HG03135 (cell line): Measurements from ENCODE around the gene LPCAT3.
"Not testable (repeated sequence)": the region's sequence is repeated elsewhere in the genome, so short reads cannot be mapped to it uniquely, and the experiment has no call there.

Experiments
- ATAC-seq: cut with Tn5 transposase; IDR thresholded peaks from one replicate; pipeline ENCODE4 v1.9.1; 2021; ENCODE audit warnings: mild to moderate bottlenecking, moderate library complexity; ENCODE audit not compliant: unreplicated experiment

LPCAT3 gene

GRCh38 chr12:7018350-7019042 lies at the start of gene LPCAT3:
Gene LPCAT3 (minus strand): TSS chr12:7018476. CDS start chr12:7018424, 52 bp downstream.
- peak; percentile 91 for ATAC-seq

GRCh38 chr12:7067096-7067495 lies 48.8 kb upstream of the LPCAT3 start:
- ATAC-seq, result no peak

- ATAC-seq, result no peak
Observed at GRCh38 chr12:7066596-7066995, 48.3 kb upstream of the LPCAT3 start.

GRCh38 chr12:7065073-7065623 lies 46.9 kb upstream of the LPCAT3 start:
- ATAC-seq, result no peak

- no peak for ATAC-seq
Observed at GRCh38 chr12:7064516-7064915, 46.2 kb upstream of the LPCAT3 start.

GRCh38 chr12:7061596-7061995 lies 43.3 kb upstream of the LPCAT3 start:
- ATAC-seq, result no peak

GRCh38 chr12:7061138-7061537 lies 42.9 kb upstream of the LPCAT3 start:
- no peak for ATAC-seq

GRCh38 chr12:7060353-7060954 lies 42.2 kb upstream of the LPCAT3 start, which contains the start of gene C1S:
Gene C1S (plus strand): TSS chr12:7060718. CDS start chr12:7061913, 1,195 bp downstream.
- ATAC-seq, result no peak

- ATAC-seq, result no peak
Observed at GRCh38 chr12:7059780-7060179, 41.5 kb upstream of the LPCAT3 start.

GRCh38 chr12:7058850-7059395 lies 40.6 kb upstream of the LPCAT3 start:
- no peak for ATAC-seq

- no peak for ATAC-seq
Observed at GRCh38 chr12:7058163-7058845, 40.0 kb upstream of the LPCAT3 start.

- not testable (repeated sequence) for ATAC-seq
Observed at GRCh38 chr12:7055736-7056135, 37.5 kb upstream of the LPCAT3 start.

GRCh38 chr12:7054925-7055324 lies 36.6 kb upstream of the LPCAT3 start:
- ATAC-seq, result no peak

GRCh38 chr12:7049973-7050372 lies 31.7 kb upstream of the LPCAT3 start:
- ATAC-seq, result not testable (repeated sequence)

- not testable (repeated sequence) for ATAC-seq
Observed at GRCh38 chr12:7049445-7049951, 31.2 kb upstream of the LPCAT3 start.

- no peak for ATAC-seq
Observed at GRCh38 chr12:7047306-7047705, 29.0 kb upstream of the LPCAT3 start.

- no peak for ATAC-seq
Observed at GRCh38 chr12:7046383-7047105, 28.3 kb upstream of the LPCAT3 start.

GRCh38 chr12:7045913-7046312 lies 27.6 kb upstream of the LPCAT3 start:
- no peak for ATAC-seq

GRCh38 chr12:7042842-7043241 lies 24.6 kb upstream of the LPCAT3 start:
- no peak for ATAC-seq

GRCh38 chr12:7039403-7039802 lies 21.1 kb upstream of the LPCAT3 start:
- ATAC-seq, result no peak
